ENCODE data around the gene RAF1.

The RAF1 gene

DNA sequence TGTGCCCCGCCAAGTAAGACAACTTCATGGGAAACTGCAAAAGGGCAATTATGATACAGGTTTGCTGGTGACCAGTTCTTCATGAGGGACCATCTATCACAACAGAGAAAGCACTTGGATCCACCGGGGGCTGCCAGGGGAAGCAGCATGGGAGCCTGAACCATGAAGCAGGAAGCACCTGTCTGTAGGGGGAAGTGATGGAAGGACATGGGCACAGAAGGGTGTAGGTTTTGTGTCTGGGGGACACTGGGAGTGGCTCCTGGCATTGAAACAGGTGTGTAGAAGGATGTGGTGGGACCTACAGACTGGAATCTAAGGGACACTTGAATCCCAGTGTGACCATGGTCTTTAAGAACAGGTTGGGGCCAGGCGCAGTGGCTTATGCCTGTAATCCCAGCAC, 84.5 kb downstream of the RAF1 start:
- DNase-seq (ENCODE audit: low spot score in 2 of 2) (no peak), ATAC-seq (replicated peaks; ENCODE audit: extremely low read depth, poor library complexity, severe bottlenecking) (no peak)
- Mint-ChIP-seq H3K4me1 (peaks cover 7% of the 10 kb centered on the region), H3K9me3 (no peaks in the 10 kb centered on the region), H3K36me3 (ENCODE audit: insufficient read depth) (peaks cover 68% of the 10 kb centered on the region), H3K27ac (ENCODE audit: low read depth) (peak overlapping the region; percentile 54), H3K27me3 (no peaks in the 10 kb centered on the region), H3K4me3 (no peak overlapping the region)

GRCh38 chr3:12578742-12579141, 85.2 kb downstream of the RAF1 start:
- peaks cover 7% of the 10 kb centered on the region for H3K4me1 Mint-ChIP-seq
- no peaks in the 10 kb centered on the region for H3K27me3 Mint-ChIP-seq
- H3K9me3 Mint-ChIP-seq, result no peaks in the 10 kb centered on the region
- no peak overlapping the region for H3K4me3 Mint-ChIP-seq
- peak overlapping the region; percentile 54 for H3K27ac Mint-ChIP-seq (ENCODE audit: low read depth)
- no peak for ATAC-seq (replicated peaks; ENCODE audit: extremely low read depth, poor library complexity, severe bottlenecking)
- H3K36me3 Mint-ChIP-seq (ENCODE audit: insufficient read depth), result peaks cover 66% of the 10 kb centered on the region
- no peak for DNase-seq (ENCODE audit: low spot score in 2 of 2)

DNA sequence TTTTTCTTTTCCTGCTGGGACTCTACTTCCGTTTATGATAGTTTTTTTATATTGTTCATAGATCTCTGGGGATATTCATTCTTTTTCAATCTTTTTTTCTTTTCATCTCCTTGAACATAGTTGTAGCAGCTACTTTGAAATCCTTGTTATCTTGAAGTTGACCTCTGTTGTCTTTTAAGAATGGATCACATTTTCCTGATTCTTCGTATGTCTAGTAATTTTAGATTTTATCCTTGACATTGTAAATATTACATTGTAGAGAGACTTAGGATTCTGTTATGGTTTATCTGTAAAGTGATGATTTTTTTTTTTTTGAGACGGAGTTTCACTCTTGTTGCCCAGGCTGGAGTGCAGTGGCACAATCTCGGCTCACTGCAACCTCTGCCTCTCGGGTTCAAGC, 86.5 kb downstream of the RAF1 start:
- no peak overlapping the region for H3K4me3 Mint-ChIP-seq
- DNase-seq (ENCODE audit: low spot score in 2 of 2) (no peak), ATAC-seq (replicated peaks; ENCODE audit: extremely low read depth, poor library complexity, severe bottlenecking) (no peak)
- peaks cover 7% of the 10 kb centered on the region for H3K4me1 Mint-ChIP-seq
- H3K27me3 Mint-ChIP-seq, result no peaks in the 10 kb centered on the region
- peaks cover 72% of the 10 kb centered on the region for H3K36me3 Mint-ChIP-seq (ENCODE audit: insufficient read depth)
- peak overlapping the region; percentile 14 for H3K27ac Mint-ChIP-seq (ENCODE audit: low read depth)
- H3K9me3 Mint-ChIP-seq, result no peaks in the 10 kb centered on the region

DNA sequence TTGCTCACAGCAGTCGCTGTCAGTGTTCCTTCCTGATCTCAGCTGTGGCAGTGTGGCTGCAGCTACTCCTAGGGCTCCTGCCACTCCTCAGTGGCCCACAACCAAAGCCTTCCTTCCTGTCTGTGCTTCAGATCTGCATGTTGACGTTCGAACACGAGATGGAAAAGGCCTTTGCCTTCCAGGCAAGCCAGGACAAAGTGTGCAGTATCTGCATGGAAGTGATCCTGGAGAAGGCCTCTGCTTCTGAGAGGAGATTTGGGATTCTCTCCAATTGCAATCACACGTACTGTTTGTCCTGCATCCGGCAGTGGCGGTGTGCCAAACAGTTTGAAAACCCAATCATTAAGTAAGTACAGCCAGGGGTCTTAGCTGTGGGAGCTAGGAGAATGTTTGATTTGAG, 89.3 kb downstream of the RAF1 start:
- Mint-ChIP-seq H3K36me3 (ENCODE audit: insufficient read depth) (peaks cover 84% of the 10 kb centered on the region), H3K27ac (ENCODE audit: low read depth) (peak overlapping the region; percentile 23), H3K27me3 (no peaks in the 10 kb centered on the region), H3K9me3 (no peaks in the 10 kb centered on the region), H3K4me1 (peaks cover 6% of the 10 kb centered on the region), H3K4me3 (no peak overlapping the region)
- ATAC-seq (replicated peaks; ENCODE audit: extremely low read depth, poor library complexity, severe bottlenecking) (no peak), DNase-seq (ENCODE audit: low spot score in 2 of 2) (no peak)

GRCh38 chr3:12574131-12574530, 89.8 kb downstream of the RAF1 start:
- H3K27ac Mint-ChIP-seq (ENCODE audit: low read depth), result peak overlapping the region; percentile 23
- no peak for ATAC-seq (replicated peaks; ENCODE audit: extremely low read depth, poor library complexity, severe bottlenecking)
- H3K4me1 Mint-ChIP-seq, result peaks cover under 1% of the 10 kb centered on the region
- no peaks in the 10 kb centered on the region for H3K9me3 Mint-ChIP-seq
- no peaks in the 10 kb centered on the region for H3K27me3 Mint-ChIP-seq
- no peak overlapping the region for H3K4me3 Mint-ChIP-seq
- peaks cover 78% of the 10 kb centered on the region for H3K36me3 Mint-ChIP-seq (ENCODE audit: insufficient read depth)
- no peak for DNase-seq (ENCODE audit: low spot score in 2 of 2)

GRCh38 chr3:12571986-12572385, 91.9 kb downstream of the RAF1 start:
- peaks cover 74% of the 10 kb centered on the region for H3K36me3 Mint-ChIP-seq (ENCODE audit: insufficient read depth)
- no peaks in the 10 kb centered on the region for H3K27me3 Mint-ChIP-seq
- no peak overlapping the region for H3K27ac Mint-ChIP-seq (ENCODE audit: low read depth)
- peaks cover 10% of the 10 kb centered on the region for H3K4me1 Mint-ChIP-seq
- H3K4me3 Mint-ChIP-seq, result no peak overlapping the region
- DNase-seq (ENCODE audit: low spot score in 2 of 2) (no peak), ATAC-seq (replicated peaks; ENCODE audit: extremely low read depth, poor library complexity, severe bottlenecking) (no peak)
- H3K9me3 Mint-ChIP-seq, result peaks cover 1% of the 10 kb centered on the region

GRCh38 chr3:12569836-12570235, 94.1 kb downstream of the RAF1 start:
- DNase-seq (ENCODE audit: low spot score in 2 of 2) (no peak), ATAC-seq (replicated peaks; ENCODE audit: extremely low read depth, poor library complexity, severe bottlenecking) (no peak)
- H3K4me1 Mint-ChIP-seq, result peaks cover 24% of the 10 kb centered on the region
- peaks cover 60% of the 10 kb centered on the region for H3K36me3 Mint-ChIP-seq (ENCODE audit: insufficient read depth)
- no peaks in the 10 kb centered on the region for H3K27me3 Mint-ChIP-seq
- peaks cover 11% of the 10 kb centered on the region for H3K9me3 Mint-ChIP-seq
- H3K4me3 Mint-ChIP-seq, result no peak overlapping the region
- no peak overlapping the region for H3K27ac Mint-ChIP-seq (ENCODE audit: low read depth)

- no peak overlapping the region for H3K27ac Mint-ChIP-seq (ENCODE audit: low read depth)
- peaks cover 30% of the 10 kb centered on the region for H3K4me1 Mint-ChIP-seq
- no peaks in the 10 kb centered on the region for H3K27me3 Mint-ChIP-seq
Observed at GRCh38 chr3:12568747-12569146, 95.2 kb downstream of the RAF1 start.

DNA sequence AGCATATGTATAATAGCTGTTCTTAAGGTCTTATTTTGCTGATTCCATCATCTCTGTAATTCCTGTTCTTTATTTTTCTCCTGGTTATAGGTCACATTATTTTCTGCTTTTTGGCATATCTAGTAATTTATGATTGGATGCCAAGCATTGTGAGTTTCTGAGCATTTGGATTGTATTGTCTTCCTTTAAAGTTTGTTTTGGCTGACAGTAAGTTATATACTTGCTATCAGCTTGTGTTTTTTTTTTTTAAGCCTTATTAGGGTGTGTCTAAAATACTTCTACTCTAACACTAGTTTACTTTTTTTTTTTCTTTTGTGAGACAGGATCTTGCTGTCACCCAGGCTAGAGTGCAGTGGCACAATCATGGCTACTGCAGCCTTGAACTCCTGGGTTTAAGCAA, 96.9 kb downstream of the RAF1 start:
- no peak for DNase-seq (ENCODE audit: low spot score in 2 of 2)
- Mint-ChIP-seq H3K4me1 (peaks cover 35% of the 10 kb centered on the region), H3K4me3 (no peak overlapping the region), H3K27ac (ENCODE audit: low read depth) (no peak overlapping the region), H3K9me3 (peaks cover 11% of the 10 kb centered on the region), H3K27me3 (no peaks in the 10 kb centered on the region), H3K36me3 (ENCODE audit: insufficient read depth) (peaks cover 37% of the 10 kb centered on the region)
- no peak for ATAC-seq (replicated peaks; ENCODE audit: extremely low read depth, poor library complexity, severe bottlenecking)

More at GRCh38 chr3:12568747-12569146, 95.2 kb downstream of the RAF1 start:
- no peak for ATAC-seq (replicated peaks; ENCODE audit: extremely low read depth, poor library complexity, severe bottlenecking)
- Mint-ChIP-seq H3K9me3 (peaks cover 11% of the 10 kb centered on the region), H3K36me3 (ENCODE audit: insufficient read depth) (peaks cover 53% of the 10 kb centered on the region), H3K4me3 (no peak overlapping the region)
- no peak for DNase-seq (ENCODE audit: low spot score in 2 of 2)

DNA sequence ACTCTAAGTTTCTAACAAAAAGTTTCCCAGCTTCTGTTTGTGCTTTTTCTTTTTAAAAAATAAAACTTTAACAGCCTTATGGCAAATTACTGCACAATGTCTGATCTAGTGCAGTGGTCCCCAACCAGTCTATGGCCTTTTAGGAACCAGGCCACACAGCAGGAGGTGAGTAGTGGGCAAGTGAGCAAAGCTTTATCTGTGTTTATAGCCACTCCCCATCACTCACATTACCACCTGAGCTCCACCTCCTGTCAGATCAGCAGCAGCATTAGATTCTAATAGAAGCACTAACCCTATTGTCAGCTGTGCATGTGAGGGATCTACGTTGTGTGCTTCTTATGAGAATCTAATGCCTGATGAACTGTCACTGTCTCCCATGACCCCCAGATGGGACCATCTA, 101.5 kb downstream of the RAF1 start:
- H3K27ac Mint-ChIP-seq (ENCODE audit: low read depth), result no peak overlapping the region
- H3K4me3 Mint-ChIP-seq, result no peak overlapping the region
- H3K9me3 Mint-ChIP-seq, result peaks cover 11% of the 10 kb centered on the region
- ATAC-seq (replicated peaks; ENCODE audit: extremely low read depth, poor library complexity, severe bottlenecking) (no peak), DNase-seq (ENCODE audit: low spot score in 2 of 2) (no peak)
- H3K36me3 Mint-ChIP-seq (ENCODE audit: insufficient read depth), result peaks cover 9% of the 10 kb centered on the region
- no peaks in the 10 kb centered on the region for H3K27me3 Mint-ChIP-seq
- H3K4me1 Mint-ChIP-seq, result peaks cover 65% of the 10 kb centered on the region

DNA sequence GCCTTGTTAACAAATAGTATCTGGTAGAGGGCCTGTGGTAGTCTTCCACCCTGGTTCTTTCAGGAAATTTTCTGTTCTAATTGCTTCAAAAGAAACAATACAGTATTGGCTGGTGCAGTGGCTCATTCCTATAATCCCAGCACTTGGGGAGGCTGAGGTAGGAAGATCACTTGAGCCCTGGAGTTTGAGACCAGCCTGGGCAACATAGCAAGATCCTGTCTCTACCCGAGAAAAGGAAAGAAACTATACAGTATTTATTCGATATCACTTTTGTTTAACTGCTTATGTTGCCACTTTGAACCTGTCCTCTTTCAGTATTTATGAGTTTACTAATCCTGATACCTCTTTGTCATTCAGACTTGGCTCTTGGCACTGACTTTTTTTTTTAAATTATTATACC, 102.5 kb downstream of the RAF1 start:
- Mint-ChIP-seq H3K4me3 (no peak overlapping the region), H3K9me3 (peaks cover 4% of the 10 kb centered on the region), H3K27ac (ENCODE audit: low read depth) (no peak overlapping the region), H3K4me1 (peaks cover 63% of the 10 kb centered on the region), H3K27me3 (no peaks in the 10 kb centered on the region), H3K36me3 (ENCODE audit: insufficient read depth) (peaks cover 9% of the 10 kb centered on the region)
- ATAC-seq (replicated peaks; ENCODE audit: extremely low read depth, poor library complexity, severe bottlenecking), result no peak
- no peak for DNase-seq (ENCODE audit: low spot score in 2 of 2)

DNA sequence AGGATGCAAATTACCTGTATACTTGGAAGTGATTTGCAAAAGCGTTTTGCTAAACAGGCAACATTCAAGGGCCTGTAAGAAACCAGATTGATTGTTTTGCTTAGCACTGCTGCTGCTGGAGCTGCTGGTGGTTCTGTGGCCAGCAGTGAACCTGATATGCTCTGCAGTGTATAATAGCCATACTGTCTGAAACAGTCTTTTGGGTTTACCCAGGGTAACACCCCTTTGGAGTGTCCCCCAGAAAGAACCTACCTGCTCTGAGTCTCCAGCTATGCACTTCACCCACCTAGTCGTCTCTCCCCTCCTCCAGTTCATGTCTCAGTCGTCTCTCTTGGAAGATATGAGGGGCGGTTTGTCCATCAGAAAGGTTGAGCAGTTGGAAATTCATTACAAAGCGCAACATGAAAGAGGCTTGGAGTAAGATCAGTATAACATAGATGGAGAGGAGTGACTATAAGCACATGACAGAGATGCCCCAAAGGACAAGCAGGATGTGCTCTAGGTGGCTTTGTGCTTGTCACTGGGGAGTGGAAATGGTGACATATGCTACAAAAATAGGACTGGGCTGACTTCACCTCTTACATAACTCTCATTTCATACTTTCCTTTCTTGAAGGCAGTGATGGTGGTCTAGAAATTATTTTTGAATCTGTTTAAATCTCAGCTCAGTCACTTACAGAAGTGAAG, 103.3 kb downstream of the RAF1 start:
- peaks cover 5% of the 10 kb centered on the region for H3K27me3 Mint-ChIP-seq
- no peak overlapping the region for H3K4me3 Mint-ChIP-seq
- H3K36me3 Mint-ChIP-seq (ENCODE audit: insufficient read depth), result peaks cover 10% of the 10 kb centered on the region
- H3K9me3 Mint-ChIP-seq, result no peaks in the 10 kb centered on the region
- ATAC-seq (replicated peaks; ENCODE audit: extremely low read depth, poor library complexity, severe bottlenecking) (no peak), DNase-seq (ENCODE audit: low spot score in 2 of 2) (no peak)
- H3K4me1 Mint-ChIP-seq, result peaks cover 66% of the 10 kb centered on the region
- no peak overlapping the region for H3K27ac Mint-ChIP-seq (ENCODE audit: low read depth)

DNA sequence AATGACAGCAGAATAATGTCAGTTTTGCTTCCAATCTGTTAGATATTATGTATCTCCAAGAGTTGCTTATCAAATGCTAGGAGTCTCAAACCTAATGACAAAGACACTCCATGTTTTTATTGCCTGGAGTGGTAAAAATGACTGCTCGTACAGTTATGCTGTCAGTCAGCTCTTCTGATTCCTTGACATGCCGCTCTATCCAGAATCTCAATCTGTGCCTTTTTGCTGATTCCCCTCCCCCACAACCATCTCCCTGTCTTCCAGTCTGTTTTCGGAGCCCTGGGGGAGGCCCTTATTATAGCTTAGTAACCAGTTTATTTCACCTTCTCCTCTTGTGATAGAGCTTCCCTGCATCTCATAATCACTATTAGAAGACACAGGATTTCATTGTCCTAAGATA, 104.4 kb downstream of the RAF1 start:
- DNase-seq (ENCODE audit: low spot score in 2 of 2) (no peak), ATAC-seq (replicated peaks; ENCODE audit: extremely low read depth, poor library complexity, severe bottlenecking) (no peak)
- Mint-ChIP-seq H3K4me1 (peaks cover 59% of the 10 kb centered on the region), H3K36me3 (ENCODE audit: insufficient read depth) (peaks cover 10% of the 10 kb centered on the region), H3K27ac (ENCODE audit: low read depth) (no peak overlapping the region), H3K9me3 (no peaks in the 10 kb centered on the region), H3K27me3 (peaks cover 16% of the 10 kb centered on the region), H3K4me3 (peak overlapping the region; percentile 40)
